CD4-positive, CD25-positive, alpha-beta regulatory T cell (primary cell): Measurements from ENCODE around the gene MTREX. TPM values are rescaled to one million over a fixed set of nuclear protein-coding genes. Genes with fewer than 3 reads are reported as not detected.
A peak's percentile ranks its signal among the peaks of the same experiment; 100 is the strongest.

ENCODE experiments used
- ATAC-seq, 2 donors: fragments of 150-1000 bp; cut with Tn5 transposase; one replicate each; pipeline ENCODE4 v1.10.0; 2021; ENCODE audit warnings: low read depth in 2 of 2, moderate number of reproducible peaks in 2 of 2, moderate library complexity in 1 of 2
- DNase-seq, 3 donors: peaks; one replicate each; pipeline versions ENCODE4 v3.0.0 to v3.0.0-alpha.2; 2012 to 2022; ENCODE audit warnings: mixed read lengths in 1 of 3
- H3K27ac ChIP-seq: one replicate; pipeline ENCODE4 v1.7.0; 2013; ENCODE audit warnings: mild to moderate bottlenecking, low read length; ENCODE audit not compliant: insufficient read depth, poor library complexity, severe bottlenecking
- H3K27me3 ChIP-seq: one replicate; pipeline ENCODE4 v1.7.0; 2013; ENCODE audit warnings: low read length; ENCODE audit not compliant: control insufficient read depth, insufficient read depth
- H3K36me3 ChIP-seq: one replicate; pipeline ENCODE4 v1.7.0; 2013; ENCODE audit warnings: mild to moderate bottlenecking, low read length, moderate library complexity; ENCODE audit not compliant: control insufficient read depth, insufficient read depth
- H3K4me1 ChIP-seq: 2 replicates; pipeline ENCODE4 v1.7.0; 2013; ENCODE audit warnings: mild to moderate bottlenecking, low read length; ENCODE audit not compliant: insufficient read depth, control insufficient read depth, poor library complexity, severe bottlenecking
- H3K4me3 ChIP-seq: one replicate; pipeline ENCODE4 v1.7.0; 2013; ENCODE audit warnings: low read depth, mild to moderate bottlenecking, low read length, moderate library complexity
- H3K9me3 ChIP-seq, 2 experiments: 1 replicate in 1 of 2; 2 replicates in 1 of 2; pipeline ENCODE4 v1.7.0; 2013; ENCODE audit warnings: low read length in 2 of 2, mild to moderate bottlenecking in 1 of 2, moderate library complexity in 1 of 2; ENCODE audit not compliant: control insufficient read depth in 2 of 2
- H3K27ac Mint-ChIP-seq, 3 donors: one replicate each; pipeline ENCODE4 v1.8.0; 2020 to 2022; ENCODE audit warnings: mild to moderate bottlenecking in 3 of 3, mixed read lengths in 3 of 3, moderate library complexity in 2 of 3
- H3K27me3 Mint-ChIP-seq: one replicate; pipeline ENCODE4 v1.8.0; 2022; ENCODE audit warnings: mild to moderate bottlenecking, mixed read lengths
- H3K36me3 Mint-ChIP-seq: one replicate; pipeline ENCODE4 v1.8.0; 2020; ENCODE audit warnings: mixed read lengths
- H3K4me1 Mint-ChIP-seq, 4 donors: one replicate each; pipeline ENCODE4 v1.8.0; 2020 to 2022; ENCODE audit warnings: mixed read lengths in 4 of 4, mild to moderate bottlenecking in 1 of 4
- H3K4me3 Mint-ChIP-seq, 4 donors: one replicate each; pipeline ENCODE4 v1.8.0; 2020 to 2022; ENCODE audit warnings: mild to moderate bottlenecking in 4 of 4, mixed read lengths in 4 of 4, moderate library complexity in 3 of 4
- H3K9me3 Mint-ChIP-seq, 7 donors: one replicate each; pipeline ENCODE4 v1.8.0; 2020 to 2022; ENCODE audit warnings: mixed read lengths in 7 of 7, mild to moderate bottlenecking in 3 of 7, moderate library complexity in 2 of 7
- polyA plus RNA-seq, 4 donors: library from polyadenylated mRNA; unstranded; fragments of 300-500 nt; fragmentation: Illumina TruSeq; gene quantifications; one replicate each; pipeline ENCODE4 v1.2.3, GENCODE V29; 2021
- total RNA-seq: library from RNA; stranded (reverse); gene quantifications from one replicate; pipeline ENCODE4 v1.2.3, GENCODE V29; 2022

The MTREX gene
- total and polyA plus RNA-seq, 5 donors from 2014 or later: 23.2 to 86.7 (median 32.2) TPM

DNA sequence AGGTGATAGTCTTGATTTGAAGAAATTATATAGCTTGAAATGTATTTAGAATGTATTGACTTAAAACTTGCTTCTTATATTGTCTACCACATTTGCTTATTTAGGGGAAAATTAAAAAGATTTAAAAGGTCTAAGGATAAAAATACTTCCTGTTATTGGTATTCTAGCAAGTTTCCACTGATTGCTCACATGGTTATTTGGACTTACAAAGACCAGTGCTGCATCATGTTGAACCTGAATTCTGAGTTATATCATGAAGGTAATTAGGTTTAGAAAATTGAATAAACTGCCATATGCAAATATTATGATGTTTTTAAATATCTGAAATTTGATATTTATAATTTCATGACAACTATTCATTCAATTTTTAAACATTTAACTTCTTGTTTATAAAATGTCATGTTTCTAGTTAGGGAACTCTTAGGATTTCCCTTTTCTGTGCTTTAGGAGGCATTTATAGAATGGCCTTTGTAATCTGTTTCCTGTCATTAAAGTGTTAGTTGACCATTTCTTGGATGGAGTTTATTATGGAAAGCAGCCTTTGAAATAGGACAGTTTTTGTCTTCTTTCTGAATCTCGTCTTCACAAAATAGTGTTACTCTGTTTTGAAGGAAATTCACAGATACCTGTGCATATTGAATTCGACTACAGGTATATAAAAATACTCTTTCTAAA is 85.8 kb downstream of the MTREX start:
- no peaks in the 10 kb centered on the region for H3K27me3 Mint-ChIP-seq
- H3K9me3 Mint-ChIP-seq: peaks cover 0 to 3% (median 0%) of the 10 kb centered on the region in 7 donors
- ATAC-seq: no peak
- no peaks in the 10 kb centered on the region for H3K4me1 ChIP-seq
- H3K4me1 Mint-ChIP-seq: peaks cover 7 to 17% (median 13%) of the 10 kb centered on the region in 4 donors
- peaks cover 46% of the 10 kb centered on the region for H3K36me3 Mint-ChIP-seq
- no peak for DNase-seq
- H3K27me3 ChIP-seq: no peaks in the 10 kb centered on the region
- peaks cover 0 to 11% of the 10 kb centered on the region in 2 experiments for H3K9me3 ChIP-seq
- peaks cover 57% of the 10 kb centered on the region for H3K36me3 ChIP-seq
- H3K4me3 ChIP-seq: no peak overlapping the region
- peak overlapping the region in 1 of 4 donors; percentile 27 for H3K4me3 Mint-ChIP-seq
- H3K27ac Mint-ChIP-seq: no peak overlapping the region
- H3K27ac ChIP-seq: no peak overlapping the region

DNA sequence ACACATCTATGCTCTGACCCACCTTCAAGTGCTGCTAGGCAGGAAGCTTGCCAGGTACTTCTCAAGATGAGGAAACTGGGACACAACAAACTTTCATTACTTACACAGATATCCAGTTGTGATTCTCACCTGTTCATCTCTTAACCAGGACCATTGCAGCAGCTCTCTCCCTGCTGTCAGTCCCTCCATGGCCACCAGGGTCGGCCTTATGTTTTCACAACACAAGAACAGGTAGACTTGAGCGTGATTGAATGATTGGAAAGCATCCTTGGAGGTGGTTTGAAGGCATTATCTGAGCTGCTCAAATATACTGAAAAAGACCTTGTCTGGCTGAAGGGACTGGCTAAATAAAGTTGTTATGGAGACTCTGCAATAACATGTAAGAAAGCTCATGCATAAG is 94.4 kb downstream of the MTREX start:
- Histone ChIP-seq H3K4me3 (no peak overlapping the region), H3K9me3 (no peaks in the 10 kb centered on the region), H3K27ac (no peak overlapping the region), H3K4me1 (no peaks in the 10 kb centered on the region), H3K27me3 (no peaks in the 10 kb centered on the region), H3K36me3 (peaks cover 72% of the 10 kb centered on the region)
- no peak for ATAC-seq
- DNase-seq: no peak
- H3K36me3 Mint-ChIP-seq: peaks cover 34% of the 10 kb centered on the region
- H3K9me3 Mint-ChIP-seq: no peaks in the 10 kb centered on the region
- no peaks in the 10 kb centered on the region for H3K27me3 Mint-ChIP-seq
- H3K4me3 Mint-ChIP-seq: no peak overlapping the region
- peak overlapping the region in 2 of 3 donors; percentile 14 to 44 for H3K27ac Mint-ChIP-seq
- H3K4me1 Mint-ChIP-seq: peaks cover 0 to 2% (median 0%) of the 10 kb centered on the region in 4 donors

DNA sequence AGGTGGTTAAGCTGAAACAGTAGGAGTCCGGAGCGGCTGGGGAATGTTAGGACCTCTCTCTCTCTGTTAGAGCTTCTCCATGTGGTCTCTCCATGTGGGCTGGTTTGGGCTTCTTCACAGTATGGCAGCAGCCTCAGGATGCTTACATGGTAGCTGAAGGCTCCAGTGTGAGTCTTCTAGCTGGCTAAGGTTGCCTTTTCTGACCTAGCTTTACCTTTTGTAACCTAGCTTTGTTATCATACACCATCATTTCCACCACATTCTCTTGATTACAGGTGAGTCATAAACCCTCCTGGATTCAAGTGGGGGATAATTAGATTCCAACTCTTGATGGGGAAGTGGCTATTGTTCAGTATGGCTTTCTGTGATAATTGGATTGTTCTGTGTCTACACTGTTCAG is 98.5 kb downstream of the MTREX start:
- no peaks in the 10 kb centered on the region for H3K9me3 Mint-ChIP-seq
- H3K27me3 ChIP-seq: no peaks in the 10 kb centered on the region
- H3K4me3 Mint-ChIP-seq: no peak overlapping the region
- H3K9me3 ChIP-seq: no peaks in the 10 kb centered on the region
- H3K27me3 Mint-ChIP-seq: no peaks in the 10 kb centered on the region
- DNase-seq (no peak), ATAC-seq (no peak)
- no peak overlapping the region for H3K27ac ChIP-seq
- peak overlapping the region in 2 of 3 donors; percentile 15 to 31 for H3K27ac Mint-ChIP-seq
- H3K36me3 ChIP-seq: peaks cover 70% of the 10 kb centered on the region
- H3K36me3 Mint-ChIP-seq: peaks cover 38% of the 10 kb centered on the region
- H3K4me3 ChIP-seq: no peak overlapping the region
- peaks cover 0 to 9% (median 3%) of the 10 kb centered on the region in 4 donors for H3K4me1 Mint-ChIP-seq
- H3K4me1 ChIP-seq: no peaks in the 10 kb centered on the region

DNA sequence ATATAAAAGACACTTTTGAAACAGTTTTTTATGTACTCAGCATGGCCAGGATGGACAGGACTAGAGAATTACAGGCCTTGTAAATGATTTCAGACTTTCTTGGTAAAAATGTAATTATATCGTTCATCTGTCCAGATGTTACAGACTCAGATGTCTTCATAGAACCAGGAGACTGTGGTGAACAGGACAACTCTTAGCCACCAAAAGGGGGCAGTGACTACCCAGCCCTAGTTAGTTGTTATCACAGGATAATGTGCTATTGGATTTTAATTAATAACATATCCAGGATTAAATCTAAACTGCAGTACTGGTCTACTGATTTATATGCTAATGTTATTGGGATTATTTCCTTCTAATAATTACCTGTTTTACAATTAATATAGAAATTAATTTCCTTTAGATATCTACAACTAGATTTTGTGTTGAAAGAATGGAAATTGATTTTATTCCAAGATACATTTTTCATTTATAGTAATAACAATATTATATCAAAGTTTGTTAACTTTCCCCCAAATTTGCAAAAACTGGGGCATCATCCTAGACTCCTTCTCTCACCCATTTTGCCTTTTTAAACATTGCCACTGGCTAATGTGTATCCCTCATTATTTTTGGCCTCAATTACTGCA is 99.4 kb downstream of the MTREX start:
- Mint-ChIP-seq H3K27ac (no peak overlapping the region), H3K27me3 (no peaks in the 10 kb centered on the region), H3K4me3 (no peak overlapping the region), H3K9me3 (no peaks in the 10 kb centered on the region), H3K4me1 (peaks cover 0 to 14% (median 4%) of the 10 kb centered on the region in 4 donors), H3K36me3 (peaks cover 36% of the 10 kb centered on the region)
- no peaks in the 10 kb centered on the region for H3K27me3 ChIP-seq
- DNase-seq (peak in 2 of 3 donors; percentile 15 to 54), ATAC-seq (peak in 1 of 2 donors; percentile 44)
- no peaks in the 10 kb centered on the region for H3K9me3 ChIP-seq
- H3K27ac ChIP-seq: no peak overlapping the region
- no peak overlapping the region for H3K4me3 ChIP-seq
- H3K4me1 ChIP-seq: no peaks in the 10 kb centered on the region
- peaks cover 70% of the 10 kb centered on the region for H3K36me3 ChIP-seq

DNA sequence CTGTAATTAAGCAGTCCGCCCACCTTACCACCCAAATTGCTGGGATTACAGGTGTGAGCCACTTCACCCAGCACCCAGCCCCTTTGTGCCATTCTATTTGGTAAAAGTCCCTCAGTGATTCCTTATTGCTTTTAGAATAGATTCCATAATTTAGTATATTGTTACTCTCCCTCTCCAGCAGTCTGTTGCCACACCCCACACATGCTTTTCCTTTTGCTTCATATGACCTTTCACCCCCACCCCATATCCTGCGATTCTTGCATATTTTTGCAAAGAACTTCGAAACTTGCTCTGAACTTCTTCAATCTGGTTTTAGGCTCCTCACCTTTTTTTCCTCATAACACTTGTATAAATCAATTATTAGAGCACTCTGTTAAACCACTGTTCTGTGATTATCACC is 100.2 kb downstream of the MTREX start:
- H3K27ac ChIP-seq: no peak overlapping the region
- no peaks in the 10 kb centered on the region for H3K27me3 ChIP-seq
- H3K4me3 ChIP-seq: no peak overlapping the region
- Mint-ChIP-seq H3K27me3 (no peaks in the 10 kb centered on the region), H3K27ac (peak overlapping the region in 1 of 3 donors; percentile 24), H3K36me3 (peaks cover 32% of the 10 kb centered on the region), H3K4me1 (peaks cover 0 to 19% (median 4%) of the 10 kb centered on the region in 4 donors), H3K4me3 (no peak overlapping the region), H3K9me3 (no peaks in the 10 kb centered on the region)
- DNase-seq: no peak
- ATAC-seq: no peak
- peaks cover 66% of the 10 kb centered on the region for H3K36me3 ChIP-seq
- H3K9me3 ChIP-seq: no peaks in the 10 kb centered on the region
- H3K4me1 ChIP-seq: no peaks in the 10 kb centered on the region

DNA sequence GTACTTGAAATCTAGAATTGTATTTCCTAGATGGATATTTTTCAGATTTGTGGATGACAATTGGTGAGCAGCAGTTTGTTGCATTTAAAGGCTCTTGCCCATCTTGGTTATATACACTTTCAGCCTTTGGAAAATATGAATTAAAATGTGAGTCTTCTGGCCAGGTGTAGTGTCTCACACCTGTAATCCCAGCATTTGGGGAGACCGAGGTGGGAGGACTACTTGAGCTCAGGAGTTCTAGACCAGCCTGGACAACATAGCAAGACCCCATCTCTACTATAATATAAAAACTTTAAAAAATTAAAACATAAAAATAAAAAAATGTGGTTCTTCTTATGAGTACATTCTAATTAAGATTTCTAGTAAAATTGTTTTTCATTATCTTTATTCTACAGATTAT is 102.0 kb downstream of the MTREX start:
- H3K4me1 Mint-ChIP-seq: peaks cover 0 to 19% (median 4%) of the 10 kb centered on the region in 4 donors
- Histone ChIP-seq H3K27me3 (no peaks in the 10 kb centered on the region), H3K4me1 (no peaks in the 10 kb centered on the region), H3K4me3 (no peak overlapping the region), H3K36me3 (peaks cover 62% of the 10 kb centered on the region), H3K9me3 (no peaks in the 10 kb centered on the region), H3K27ac (no peak overlapping the region)
- ATAC-seq: no peak
- H3K27ac Mint-ChIP-seq: no peak overlapping the region
- no peaks in the 10 kb centered on the region for H3K9me3 Mint-ChIP-seq
- peaks cover 29% of the 10 kb centered on the region for H3K36me3 Mint-ChIP-seq
- H3K4me3 Mint-ChIP-seq: no peak overlapping the region
- no peak for DNase-seq
- no peaks in the 10 kb centered on the region for H3K27me3 Mint-ChIP-seq

DNA sequence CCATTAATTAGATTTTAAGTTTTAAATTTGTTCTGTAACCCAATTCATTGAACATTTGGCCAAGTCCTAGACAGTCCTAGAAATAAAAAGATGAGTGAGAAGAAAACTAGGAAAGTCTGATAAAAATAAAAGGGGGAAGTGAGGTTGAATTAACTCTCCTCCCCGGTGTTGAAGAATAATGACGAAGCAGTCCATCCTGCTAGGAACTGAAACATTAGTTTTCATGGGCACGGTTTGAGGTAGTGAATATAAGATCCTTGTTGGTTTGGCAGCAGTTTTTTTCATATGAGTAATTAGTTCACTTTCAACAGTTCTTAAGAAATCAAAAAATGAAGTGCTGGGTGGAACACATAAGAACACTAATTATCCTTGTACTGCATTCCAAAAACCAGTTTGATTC is 103.1 kb downstream of the MTREX start:
- H3K27ac Mint-ChIP-seq: peak overlapping the region in 1 of 3 donors; percentile 63
- no peak overlapping the region for H3K4me3 ChIP-seq
- no peak overlapping the region for H3K4me3 Mint-ChIP-seq
- no peaks in the 10 kb centered on the region for H3K27me3 Mint-ChIP-seq
- H3K4me1 ChIP-seq: no peaks in the 10 kb centered on the region
- H3K36me3 Mint-ChIP-seq: peaks cover 33% of the 10 kb centered on the region
- H3K9me3 Mint-ChIP-seq: no peaks in the 10 kb centered on the region
- H3K9me3 ChIP-seq: no peaks in the 10 kb centered on the region
- DNase-seq (no peak), ATAC-seq (no peak)
- H3K36me3 ChIP-seq: peaks cover 62% of the 10 kb centered on the region
- no peaks in the 10 kb centered on the region for H3K27me3 ChIP-seq
- H3K27ac ChIP-seq: no peak overlapping the region
- peaks cover 0 to 19% (median 4%) of the 10 kb centered on the region in 4 donors for H3K4me1 Mint-ChIP-seq

DNA sequence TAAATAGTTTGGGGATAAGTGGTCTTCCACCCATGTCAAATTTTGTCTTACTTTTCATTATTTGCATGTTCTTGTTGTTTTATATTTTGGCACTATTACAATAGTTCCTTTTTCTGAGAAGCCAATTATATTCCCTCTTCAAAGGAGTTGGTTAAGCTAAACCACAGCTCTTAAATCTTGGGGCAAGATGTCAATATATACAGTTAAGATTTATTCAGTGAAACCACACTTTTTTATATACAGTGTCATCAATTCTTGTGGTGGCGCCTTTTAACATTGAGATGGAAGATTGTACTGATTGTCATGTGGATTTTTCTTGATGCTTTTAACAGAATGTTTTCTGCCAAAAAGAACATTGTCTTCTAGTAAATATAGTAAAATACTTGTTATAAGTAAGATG is 104.1 kb downstream of the MTREX start:
- Histone ChIP-seq H3K27me3 (no peaks in the 10 kb centered on the region), H3K36me3 (peaks cover 61% of the 10 kb centered on the region), H3K27ac (no peak overlapping the region), H3K4me3 (no peak overlapping the region), H3K4me1 (no peaks in the 10 kb centered on the region), H3K9me3 (no peaks in the 10 kb centered on the region)
- no peaks in the 10 kb centered on the region for H3K9me3 Mint-ChIP-seq
- no peaks in the 10 kb centered on the region for H3K27me3 Mint-ChIP-seq
- H3K36me3 Mint-ChIP-seq: peaks cover 36% of the 10 kb centered on the region
- H3K27ac Mint-ChIP-seq: no peak overlapping the region
- H3K4me1 Mint-ChIP-seq: peaks cover 0 to 19% (median 4%) of the 10 kb centered on the region in 4 donors
- no peak overlapping the region for H3K4me3 Mint-ChIP-seq
- ATAC-seq (no peak), DNase-seq (no peak)
